ENCODE measurements around the gene JAZF1. TPM values are rescaled to one million over a fixed set of nuclear protein-coding genes. Genes with fewer than 3 reads are reported as not detected.

JAZF1 gene
- polyA plus RNA-seq, 3 donors: 12.1 to 18.1 (median 17.2) TPM

GRCh38 chr7:27901028-27901760, 279.4 kb downstream of the JAZF1 start:
- TF ChIP-seq CTCF (IDR thresholded peaks at IDR 0.05): no peak
- peaks cover 36 to 40% of the 10 kb centered on the region in 2 donors for H3K4me1 ChIP-seq (ENCODE audit: control insufficient read depth in 1 of 2, insufficient read depth in 2 of 2, low read length in 2 of 2)
- 30% methylated on average over 2 of the region's 5 CpGs for WGBS (ENCODE audit: insufficient coverage)
- peak overlapping the region; percentile 94 to 97 (median 95) for H3K27ac Mint-ChIP-seq
- DNase-seq: peak; percentile 76 to 82 (median 79)
- H3K4me3 ChIP-seq (replicated peaks in 1 of 3; ENCODE audit: low read depth in 2 of 3, low read length in 3 of 3): peak overlapping the region in 2 of 3 experiments; percentile 16 to 58
- peaks cover 0 to 10% of the 10 kb centered on the region in 2 donors for H3K36me3 ChIP-seq (replicated peaks in 1 of 2; ENCODE audit: control insufficient read depth in 1 of 2, insufficient read depth in 2 of 2, low read length in 2 of 2)
- peaks cover 18% of the 10 kb centered on the region for H3K79me2 ChIP-seq (ENCODE audit: insufficient read depth, low read length)
- no peaks in the 10 kb centered on the region for H3K27me3 ChIP-seq (ENCODE audit: control insufficient read depth in 2 of 2, insufficient read depth in 2 of 2, low read length in 2 of 2)
- H3K9me3 ChIP-seq (replicated peaks in 1 of 2; ENCODE audit: control insufficient read depth in 1 of 2, insufficient read depth in 1 of 2, low read length in 2 of 2): no peaks in the 10 kb centered on the region
- H3K9me3 Mint-ChIP-seq: no peaks in the 10 kb centered on the region
- peak overlapping the region; percentile 85 to 94 for H3K27ac ChIP-seq (ENCODE audit: low read depth in 1 of 2, low read length in 2 of 2)
- H3K9ac ChIP-seq (ENCODE audit: insufficient read depth, low read length, poor library complexity, severe bottlenecking): peak overlapping the region; percentile 63
- H3K27me3 Mint-ChIP-seq (ENCODE audit: low read depth in 3 of 3): peaks cover 0 to 3% (median 0%) of the 10 kb centered on the region in 3 donors
- H3K4me1 Mint-ChIP-seq: peaks cover 38% of the 10 kb centered on the region
- peak overlapping the region; percentile 51 for H3K4me2 ChIP-seq (replicated peaks; ENCODE audit: extremely low read depth, low read length, poor library complexity, severe bottlenecking)
- peaks cover 10 to 14% of the 10 kb centered on the region in 2 donors for H3K36me3 Mint-ChIP-seq
- peak overlapping the region; percentile 48 to 65 for H3K4me3 Mint-ChIP-seq
- intact Hi-C loops (cut with micrococcal nuclease): no loop called here
- peak overlapping the region; percentile 60 for H2AFZ ChIP-seq (ENCODE audit: insufficient read depth, low read depth, low read length, poor library complexity, severe bottlenecking)
- peaks cover 3% of the 10 kb centered on the region for H4K20me1 ChIP-seq (ENCODE audit: insufficient read depth, low read length)

GRCh38 chr7:27900006-27900405, 280.6 kb downstream of the JAZF1 start:
- H3K27ac ChIP-seq (ENCODE audit: low read depth in 1 of 2, low read length in 2 of 2): peak overlapping the region in 1 of 2 donors; percentile 51
- H3K4me1 ChIP-seq (ENCODE audit: control insufficient read depth in 1 of 2, insufficient read depth in 2 of 2, low read length in 2 of 2): peaks cover 46 to 50% of the 10 kb centered on the region in 2 donors
- Mint-ChIP-seq H3K27ac (peak overlapping the region in 5 of 7 donors; percentile 53 to 94 (median 85)), H3K27me3 (ENCODE audit: low read depth in 3 of 3) (peaks cover 0 to 3% (median 0%) of the 10 kb centered on the region in 3 donors), H3K36me3 (peaks cover 8 to 14% of the 10 kb centered on the region in 2 donors), H3K4me3 (no peak overlapping the region), H3K9me3 (no peaks in the 10 kb centered on the region), H3K4me1 (peaks cover 48% of the 10 kb centered on the region)
- H4K20me1 ChIP-seq (ENCODE audit: insufficient read depth, low read length): peaks cover 9% of the 10 kb centered on the region
- TF ChIP-seq CTCF (IDR thresholded peaks at IDR 0.05): no peak
- H2AFZ ChIP-seq (ENCODE audit: insufficient read depth, low read depth, low read length, poor library complexity, severe bottlenecking): no peak overlapping the region
- no peaks in the 10 kb centered on the region for H3K9me3 ChIP-seq (replicated peaks in 1 of 2; ENCODE audit: control insufficient read depth in 1 of 2, insufficient read depth in 1 of 2, low read length in 2 of 2)
- WGBS (ENCODE audit: insufficient coverage): 88% methylated on average over 4 of the region's 6 CpGs
- no peak overlapping the region for H3K4me3 ChIP-seq (replicated peaks in 1 of 3; ENCODE audit: low read depth in 2 of 3, low read length in 3 of 3)
- H3K79me2 ChIP-seq (ENCODE audit: insufficient read depth, low read length): peaks cover 18% of the 10 kb centered on the region
- intact Hi-C loops (cut with micrococcal nuclease): no loop called here
- no peak overlapping the region for H3K9ac ChIP-seq (ENCODE audit: insufficient read depth, low read length, poor library complexity, severe bottlenecking)
- peaks cover 0 to 10% of the 10 kb centered on the region in 2 donors for H3K36me3 ChIP-seq (replicated peaks in 1 of 2; ENCODE audit: control insufficient read depth in 1 of 2, insufficient read depth in 2 of 2, low read length in 2 of 2)
- H3K4me2 ChIP-seq (replicated peaks; ENCODE audit: extremely low read depth, low read length, poor library complexity, severe bottlenecking): no peak overlapping the region
- DNase-seq: no peak
- no peaks in the 10 kb centered on the region for H3K27me3 ChIP-seq (ENCODE audit: control insufficient read depth in 2 of 2, insufficient read depth in 2 of 2, low read length in 2 of 2)
